Measurements from ENCODE around the gene GRK4.
"Not testable (repeated sequence)": the region's sequence is repeated elsewhere in the genome, so short reads cannot be mapped to it uniquely, and the experiment has no call there.

Gene GRK4

DNA sequence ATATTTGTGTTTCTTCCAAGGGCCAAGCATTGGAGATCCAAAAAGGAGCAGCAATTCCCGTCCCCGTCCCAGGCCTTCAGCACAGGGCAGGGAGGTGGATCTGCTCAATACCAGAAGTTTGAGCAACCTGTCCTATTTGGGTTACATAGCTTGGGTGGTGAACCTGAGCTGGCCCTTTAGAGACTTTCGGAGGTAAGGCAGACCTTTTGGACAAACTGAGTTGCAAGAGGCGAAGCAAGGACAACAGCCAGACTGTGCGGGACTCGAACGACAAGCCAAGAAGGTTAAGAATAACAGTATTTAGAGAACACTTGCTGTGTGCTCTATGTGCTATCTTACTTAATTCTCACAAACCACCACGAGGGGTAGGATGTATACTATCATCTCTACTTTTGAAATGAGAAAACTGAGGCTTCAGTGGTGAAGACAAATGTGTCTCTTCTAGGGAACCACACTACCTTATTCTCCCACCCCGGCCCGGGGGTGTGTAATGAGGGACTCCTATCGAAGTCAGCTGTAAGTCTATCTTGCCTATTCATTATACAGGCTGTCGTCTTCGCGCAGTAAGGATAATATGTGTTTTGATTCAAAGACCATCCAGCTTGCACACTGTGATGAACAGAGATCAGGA, 1.4 kb upstream of the GRK4 start:
- no peak for DNase-seq (ENCODE audit: low read depth)

DNA sequence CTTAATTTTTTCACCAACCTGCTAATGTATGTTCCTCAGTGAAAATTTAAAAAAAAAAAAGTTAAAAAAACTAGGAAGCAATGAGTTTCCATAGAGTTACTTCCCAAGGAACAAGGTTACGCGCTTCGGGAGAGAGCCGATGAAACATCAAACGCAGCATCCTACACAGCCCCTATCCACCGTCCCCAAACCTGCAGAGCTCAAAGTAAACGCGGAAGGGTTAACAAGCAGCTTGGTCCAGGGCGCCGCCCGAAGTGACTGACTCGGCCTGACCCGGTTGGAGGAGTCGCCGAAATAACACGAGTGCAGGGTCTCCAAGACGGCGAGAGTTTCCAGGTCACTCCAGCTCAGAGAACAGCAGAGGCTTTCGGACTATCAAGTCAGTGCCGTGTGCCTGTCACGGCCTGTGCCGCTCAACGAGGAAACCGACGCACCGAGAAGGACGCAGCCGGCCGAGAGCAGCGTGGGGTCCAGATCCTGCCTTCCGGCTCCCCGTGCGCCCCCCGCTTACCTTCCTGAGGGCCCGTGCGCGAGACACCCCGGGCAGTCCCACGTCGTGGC, 677 bp upstream of the GRK4 start:
- no peak for DNase-seq (ENCODE audit: low read depth)

DNA sequence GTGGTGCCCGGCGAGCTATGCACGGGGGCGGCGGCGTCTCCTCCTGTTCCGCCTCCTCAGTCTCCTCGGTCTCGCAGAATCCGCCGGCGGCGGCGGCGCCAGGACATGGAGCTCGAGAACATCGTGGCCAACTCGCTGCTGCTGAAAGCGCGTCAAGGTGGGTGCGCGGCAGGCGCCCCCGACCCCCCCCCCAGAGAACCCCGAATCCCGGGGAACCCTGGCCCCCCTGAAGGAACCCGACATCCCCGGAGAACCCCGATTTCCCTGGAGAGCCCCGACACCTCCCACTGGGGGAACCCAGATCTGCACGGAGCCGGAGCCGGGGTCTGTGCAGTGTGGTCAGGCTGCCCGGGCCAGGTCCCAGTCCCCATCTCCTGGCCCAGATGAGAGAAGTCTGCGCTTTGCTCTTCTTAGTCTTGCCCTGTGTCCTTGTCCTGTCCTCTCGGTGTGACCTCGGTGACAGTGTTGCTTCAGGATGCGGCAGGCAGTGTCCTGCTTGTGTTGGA, 648 bp downstream of the GRK4 start:
- DNase-seq (ENCODE audit: low read depth) = no peak

DNA sequence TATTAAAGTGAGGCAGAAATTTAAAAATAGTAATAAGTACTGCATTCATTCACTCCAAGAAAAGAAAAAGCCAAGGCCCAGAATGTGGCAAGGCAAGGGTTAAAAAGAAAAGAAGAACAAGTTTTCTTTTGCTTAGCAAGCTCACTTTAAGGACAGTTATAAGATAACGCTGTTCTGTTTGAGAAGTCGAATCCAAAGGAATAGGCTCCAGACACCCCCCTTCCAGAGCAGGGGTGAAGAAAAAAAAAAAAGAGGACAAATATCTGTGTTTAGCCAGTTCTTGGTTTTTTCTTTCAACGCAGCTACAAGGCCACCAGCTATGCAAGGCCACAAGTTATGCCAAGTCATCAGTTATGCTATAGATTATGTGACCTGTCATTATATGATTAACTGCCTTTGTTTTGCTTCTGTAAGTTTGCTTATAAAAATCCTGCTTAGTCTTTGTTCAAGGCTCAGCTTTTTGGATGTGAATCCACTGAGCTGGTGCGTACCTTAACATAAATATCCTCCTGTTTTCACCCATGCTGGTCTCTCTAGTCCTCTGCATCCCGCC, 1.4 kb downstream of the GRK4 start:
- DNase-seq (ENCODE audit: low read depth) = no peak

DNA sequence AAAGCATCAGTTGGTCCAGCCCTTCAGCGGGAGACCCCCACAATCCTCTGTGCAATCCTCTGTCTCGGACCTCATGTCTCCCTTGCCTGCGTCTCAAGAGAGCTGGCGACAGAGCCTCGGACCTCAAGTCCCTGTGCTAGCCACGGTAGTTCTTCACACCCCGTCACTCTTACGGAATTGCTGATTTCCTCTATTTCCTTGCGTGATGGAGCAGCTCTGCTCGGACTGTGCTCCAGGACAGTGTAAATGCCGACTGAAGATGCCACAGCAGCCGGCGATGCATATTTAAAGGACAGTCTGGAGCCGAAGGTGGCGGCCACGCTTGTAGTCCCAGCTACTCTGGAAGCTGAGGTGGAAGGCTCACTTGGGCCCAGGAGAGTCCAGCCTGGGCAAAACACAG, 1.9 kb downstream of the GRK4 start:
- no peak for DNase-seq (ENCODE audit: low read depth)

DNA sequence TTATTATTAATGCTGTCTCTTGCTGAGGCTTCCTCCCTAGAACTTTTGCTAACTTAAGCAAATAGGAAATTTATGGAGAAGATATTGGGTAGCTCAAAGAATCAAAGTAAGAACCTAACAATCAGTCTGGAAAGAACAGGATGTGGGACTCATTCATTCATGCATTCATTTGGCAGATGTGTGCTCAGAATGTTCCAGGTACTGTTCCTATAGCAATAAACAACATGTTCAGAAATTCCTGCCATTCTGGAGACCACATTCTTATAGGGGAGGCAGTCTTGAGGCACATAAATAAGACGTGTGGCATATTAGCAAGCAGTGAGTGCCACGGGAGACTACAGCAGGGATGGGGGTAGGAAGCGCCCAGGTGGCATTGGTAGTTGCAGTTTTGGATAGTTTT, 5.0 kb downstream of the GRK4 start:
- DNase-seq (ENCODE audit: low read depth) = no peak

DNA sequence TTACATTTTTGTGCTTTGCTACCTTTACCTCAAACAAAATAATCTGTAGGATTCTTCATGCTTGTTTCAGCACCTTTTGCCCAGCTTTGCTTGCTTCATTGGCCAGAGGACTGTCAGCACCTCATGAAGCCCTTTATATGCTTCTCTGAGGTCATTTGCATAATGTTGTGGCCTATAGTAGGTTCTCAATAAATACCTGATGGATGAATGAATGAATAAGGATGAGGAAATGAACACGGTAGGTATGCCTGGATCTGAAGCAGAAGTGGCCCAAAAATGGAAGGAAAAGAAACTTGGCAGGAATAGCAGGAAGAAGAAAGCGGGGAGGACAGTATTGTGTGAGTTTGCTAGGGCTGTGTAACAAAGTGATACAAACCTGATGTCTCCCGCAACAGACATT, 7.9 kb downstream of the GRK4 start:
- no peak for DNase-seq (ENCODE audit: low read depth)

DNA sequence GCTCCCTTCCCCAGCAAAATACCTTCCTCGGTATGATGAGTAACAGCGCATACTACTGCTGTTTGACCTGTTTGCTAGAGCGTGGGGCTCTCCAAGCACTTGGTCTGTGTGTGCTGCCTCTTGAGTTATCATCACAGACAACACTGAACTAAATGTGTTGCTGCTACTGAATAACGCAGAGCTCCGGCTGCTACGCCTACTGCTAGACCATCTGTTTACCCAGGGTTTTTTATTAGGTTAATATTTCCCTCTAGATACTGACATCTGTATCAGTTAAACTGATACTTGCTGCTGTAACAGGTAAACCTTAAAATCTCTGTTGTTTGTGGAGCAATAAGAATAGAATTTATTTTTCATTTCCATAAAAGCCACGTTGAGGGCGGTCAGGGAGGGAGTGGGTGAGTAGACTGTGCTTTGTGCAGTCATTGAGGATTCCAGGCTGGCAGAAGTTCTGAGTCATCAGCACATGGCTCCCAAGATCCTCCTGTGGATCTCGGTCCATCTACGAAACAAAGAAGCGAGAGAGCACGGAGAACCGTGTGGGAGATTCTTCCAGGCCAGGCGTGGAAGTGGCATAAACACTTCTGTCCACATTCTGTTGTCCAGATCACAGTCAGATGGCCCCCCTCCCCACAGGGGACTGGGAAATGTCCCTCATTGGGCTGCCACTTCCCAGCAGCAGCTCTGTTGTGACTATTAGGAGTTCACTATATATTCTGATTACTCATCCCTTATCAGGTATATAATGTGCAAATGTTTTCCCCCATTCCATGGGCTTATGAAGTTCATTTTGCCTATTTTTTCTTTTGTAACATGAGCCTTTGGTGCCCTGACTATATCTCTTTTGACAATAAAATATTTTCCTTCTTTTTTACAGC, 14.1 kb downstream of the GRK4 start:
- DNase-seq (ENCODE audit: low read depth) = no peak

DNA sequence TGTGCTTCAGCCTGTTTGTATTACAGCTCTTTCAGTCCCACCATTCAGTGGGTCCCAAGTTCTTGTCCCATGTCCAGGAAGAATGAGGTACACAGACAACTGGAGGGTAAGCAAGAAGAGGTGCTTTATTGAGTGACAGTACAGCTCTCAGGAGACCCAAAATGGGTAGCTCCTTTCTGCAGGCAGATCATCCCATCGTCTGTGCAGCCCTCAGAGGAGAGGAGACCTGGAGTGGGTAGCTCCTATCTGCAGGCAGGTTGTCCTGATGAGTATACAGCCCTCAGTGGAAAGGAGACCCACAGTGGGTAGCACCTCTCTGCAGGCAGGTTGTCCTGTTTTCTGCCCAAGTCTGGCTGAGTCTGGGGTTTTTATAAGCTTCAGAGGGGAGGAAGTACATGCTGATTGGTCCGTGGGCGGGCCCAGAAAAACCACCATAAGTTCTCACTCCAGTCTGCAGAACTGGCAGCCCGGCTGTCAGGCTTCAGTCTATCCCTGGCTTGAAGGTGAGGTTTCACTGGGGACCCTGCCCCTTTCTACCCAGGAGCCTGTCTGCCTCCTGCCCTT, 18.0 kb downstream of the GRK4 start:
- DNase-seq (ENCODE audit: low read depth) = no peak

DNA sequence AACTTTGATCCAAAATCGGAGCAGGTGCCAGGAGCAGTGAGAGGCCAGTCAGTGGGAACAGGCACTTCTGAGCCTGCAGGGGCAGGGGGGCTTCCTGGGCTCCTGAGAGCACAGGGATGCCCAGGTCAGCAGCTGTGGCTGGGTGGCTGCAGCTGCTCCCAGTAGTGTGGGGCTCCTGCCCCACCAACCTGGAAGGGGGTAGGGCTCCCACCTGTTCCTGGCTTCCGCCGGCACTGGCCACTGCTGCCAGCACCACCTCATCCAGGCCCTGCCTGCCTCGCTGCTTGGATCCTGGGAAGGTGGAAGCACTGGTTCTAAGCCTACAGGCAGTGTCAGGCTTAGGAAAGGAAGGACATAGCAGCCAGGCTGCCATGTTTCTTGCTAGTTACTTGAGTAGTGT, 18.6 kb downstream of the GRK4 start:
- no peak for DNase-seq (ENCODE audit: low read depth)

DNA sequence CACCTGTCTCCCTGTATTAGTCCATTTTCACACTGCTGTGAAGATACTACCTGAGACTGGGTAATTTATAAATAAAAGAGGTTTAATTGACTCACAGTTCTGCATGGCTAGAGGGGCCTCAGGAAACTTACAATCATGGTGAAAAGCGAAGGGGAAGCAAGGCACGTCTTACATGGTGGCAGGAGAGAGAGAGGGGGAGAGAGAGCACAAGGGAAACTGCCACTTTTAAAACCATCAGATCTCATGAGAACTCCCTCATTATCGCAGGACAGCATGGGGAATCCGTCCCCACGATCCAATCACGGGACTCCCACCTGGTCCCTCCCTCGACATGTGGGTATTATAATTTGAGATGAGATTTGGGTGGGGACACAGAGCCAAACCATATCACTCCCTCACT, 20.3 kb downstream of the GRK4 start:
- not testable (repeated sequence) for DNase-seq (ENCODE audit: low read depth)

DNA sequence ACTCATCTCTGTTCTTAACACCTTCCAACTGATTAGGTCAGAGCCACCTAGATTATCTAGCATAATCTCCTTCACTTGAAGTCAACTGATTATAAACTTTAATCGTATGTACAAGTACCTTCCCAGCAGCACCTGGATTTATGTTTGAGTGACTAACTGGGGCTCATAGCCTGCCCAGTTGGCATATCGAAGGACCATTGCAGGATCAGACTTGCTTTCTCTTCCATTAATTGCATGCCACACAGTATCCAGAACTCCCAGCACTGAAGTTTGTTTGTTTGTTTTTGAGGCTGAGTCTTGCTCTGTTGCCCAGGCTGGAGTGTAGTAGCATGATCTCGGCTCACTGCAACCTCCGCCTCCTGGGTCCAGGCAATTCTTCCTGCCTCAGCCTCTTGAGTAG, 27.9 kb downstream of the GRK4 start:
- no peak for DNase-seq (ENCODE audit: low read depth)

DNA sequence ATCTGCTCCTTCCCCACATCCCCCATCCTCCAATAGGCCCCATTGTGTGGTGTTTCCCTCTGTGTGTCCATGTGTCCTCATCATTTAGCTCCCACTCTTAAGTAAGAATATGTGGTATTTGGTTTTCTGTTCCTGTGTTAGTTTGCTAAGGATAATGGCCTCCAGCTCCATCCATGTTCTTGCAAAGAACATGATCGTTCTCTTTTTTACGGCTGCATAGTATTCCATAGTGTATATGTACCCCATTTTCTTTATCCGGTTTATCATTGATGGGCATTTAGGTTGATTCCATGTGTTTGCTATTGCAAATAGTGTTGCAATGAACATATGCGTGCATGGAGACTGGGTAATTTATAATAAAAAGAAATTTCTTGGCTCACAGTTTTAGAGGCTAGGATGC, 31.5 kb downstream of the GRK4 start:
- no peak for DNase-seq (ENCODE audit: low read depth)

DNA sequence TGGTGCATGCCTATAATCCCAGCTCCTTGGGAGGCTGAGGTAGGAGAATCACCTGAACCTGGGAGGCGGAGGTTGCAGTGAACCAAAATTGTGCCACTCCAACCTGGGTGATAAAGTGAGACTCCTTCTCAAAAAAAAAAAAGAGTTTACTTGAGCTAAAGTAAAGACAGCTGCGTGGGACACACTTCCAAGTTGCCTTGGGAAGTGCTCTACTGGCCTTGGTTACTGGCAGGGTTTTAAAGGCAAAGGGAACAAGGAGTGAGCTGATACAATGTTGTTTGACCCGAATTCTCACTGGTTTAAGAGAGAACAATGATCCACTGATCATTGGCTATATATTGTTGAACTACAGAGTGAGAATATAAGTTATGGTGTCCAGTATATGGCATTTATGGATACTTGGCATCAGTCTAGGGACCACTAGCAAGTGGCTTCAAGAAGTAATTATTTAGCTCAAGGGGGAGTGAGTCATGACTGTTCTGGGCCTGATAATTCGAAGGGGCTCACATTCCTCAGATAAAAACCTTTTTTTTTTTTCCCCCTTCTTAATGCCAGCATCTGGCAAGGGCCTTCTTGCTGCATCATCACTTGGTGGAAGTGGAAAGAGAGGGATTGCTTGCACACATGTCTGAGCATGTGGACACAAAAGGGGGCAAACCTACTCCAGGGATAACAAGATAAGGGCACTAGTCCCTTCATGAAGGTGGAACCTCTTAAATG, 32.3 kb downstream of the GRK4 start:
- DNase-seq (ENCODE audit: low read depth) = no peak

DNA sequence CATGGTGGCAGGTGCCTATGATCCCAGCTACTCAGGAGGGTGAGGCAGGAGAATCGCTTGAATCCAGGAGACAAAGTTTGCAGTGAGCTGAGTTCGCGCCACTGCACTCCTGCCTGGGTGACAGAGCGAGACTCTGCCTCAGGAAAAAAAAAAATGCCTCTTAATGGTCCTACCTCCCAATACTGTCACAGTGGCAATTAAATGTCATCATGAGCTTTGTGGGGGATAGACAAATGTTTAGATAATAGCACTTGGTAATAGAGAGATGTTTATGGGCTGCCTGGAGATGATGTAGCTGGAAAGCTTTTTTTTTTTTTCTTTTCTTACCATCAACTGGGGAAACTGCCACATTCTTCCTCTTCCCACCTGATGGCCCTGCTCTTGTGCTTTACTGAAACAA, 33.0 kb downstream of the GRK4 start:
- DNase-seq (ENCODE audit: low read depth) = no peak

DNA sequence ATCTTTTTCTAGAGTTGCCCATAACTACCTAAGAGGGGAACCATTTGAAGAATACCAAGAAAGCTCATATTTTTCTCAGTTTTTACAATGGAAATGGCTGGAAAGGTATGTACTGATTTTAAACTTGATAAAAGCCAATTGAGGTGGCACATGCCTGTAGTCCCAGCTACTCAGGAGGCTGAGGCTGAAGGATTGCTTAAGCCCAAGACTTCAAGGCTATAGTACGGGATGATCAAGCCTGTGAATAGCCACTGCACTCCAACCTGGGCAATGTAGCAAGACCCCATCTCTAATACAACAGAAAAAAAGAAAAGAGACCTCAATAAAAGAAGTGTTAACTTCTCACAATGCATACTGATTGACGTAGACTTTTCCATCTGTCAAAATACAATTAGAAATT, 44.4 kb downstream of the GRK4 start:
- no peak for DNase-seq (ENCODE audit: low read depth)

DNA sequence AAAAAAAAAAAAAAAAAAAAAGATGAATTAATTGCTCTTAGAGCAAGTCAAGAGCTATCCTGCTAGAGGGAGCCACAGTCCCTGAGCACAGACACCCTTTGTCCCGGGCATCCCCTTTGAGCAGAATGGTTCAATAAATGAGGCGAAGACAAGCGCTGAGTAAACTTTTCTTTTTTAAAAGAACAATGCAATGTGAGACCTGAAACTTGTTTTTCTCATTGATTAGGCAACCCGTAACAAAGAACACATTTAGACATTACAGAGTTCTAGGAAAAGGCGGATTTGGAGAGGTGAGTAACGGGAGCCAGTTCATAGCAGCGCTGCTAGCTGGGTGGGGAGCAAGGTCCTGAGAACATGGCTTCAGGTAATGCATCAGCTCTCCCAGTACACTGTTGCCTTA, 46.1 kb downstream of the GRK4 start:
- DNase-seq (ENCODE audit: low read depth) = no peak

DNA sequence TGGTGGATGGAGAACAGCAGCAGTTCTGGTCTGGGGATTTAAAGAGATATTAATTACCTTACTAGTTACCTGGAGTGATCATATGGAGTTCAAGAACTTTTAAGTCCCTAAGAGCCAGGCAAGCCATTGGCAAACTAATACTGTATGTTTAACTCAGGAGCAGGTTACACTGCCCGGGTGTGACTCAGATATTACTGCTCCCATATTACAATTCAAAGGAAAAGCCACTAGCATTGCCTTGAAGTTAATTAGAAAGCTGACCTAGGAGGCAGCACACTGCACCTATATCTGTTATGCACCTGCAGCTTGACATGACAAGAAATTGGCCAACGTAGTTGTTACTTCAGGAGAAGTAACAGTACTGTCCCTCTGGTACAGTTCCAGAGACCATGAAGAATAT, 47.2 kb downstream of the GRK4 start:
- DNase-seq (ENCODE audit: low read depth) = no peak

DNA sequence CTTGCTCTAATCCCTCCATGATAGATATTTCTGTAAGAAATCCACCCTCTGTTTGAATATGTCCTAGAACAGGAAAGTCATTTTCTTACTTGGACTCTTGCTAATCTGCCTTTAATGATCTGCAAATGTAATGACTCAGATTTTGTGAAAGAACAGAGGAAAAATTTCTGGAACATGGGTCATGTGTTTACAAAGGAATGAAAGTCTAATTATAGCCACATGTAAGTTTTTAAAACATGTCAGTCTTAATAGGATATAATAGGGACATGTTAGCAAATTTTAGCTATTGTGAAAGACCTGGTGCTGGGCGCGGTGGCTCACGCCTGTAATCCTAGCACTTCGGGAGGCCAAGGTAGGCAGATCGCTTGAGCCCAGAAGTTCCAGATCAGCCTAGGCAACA, 47.6 kb downstream of the GRK4 start:
- peak; percentile 50 for DNase-seq (ENCODE audit: low read depth)

DNA sequence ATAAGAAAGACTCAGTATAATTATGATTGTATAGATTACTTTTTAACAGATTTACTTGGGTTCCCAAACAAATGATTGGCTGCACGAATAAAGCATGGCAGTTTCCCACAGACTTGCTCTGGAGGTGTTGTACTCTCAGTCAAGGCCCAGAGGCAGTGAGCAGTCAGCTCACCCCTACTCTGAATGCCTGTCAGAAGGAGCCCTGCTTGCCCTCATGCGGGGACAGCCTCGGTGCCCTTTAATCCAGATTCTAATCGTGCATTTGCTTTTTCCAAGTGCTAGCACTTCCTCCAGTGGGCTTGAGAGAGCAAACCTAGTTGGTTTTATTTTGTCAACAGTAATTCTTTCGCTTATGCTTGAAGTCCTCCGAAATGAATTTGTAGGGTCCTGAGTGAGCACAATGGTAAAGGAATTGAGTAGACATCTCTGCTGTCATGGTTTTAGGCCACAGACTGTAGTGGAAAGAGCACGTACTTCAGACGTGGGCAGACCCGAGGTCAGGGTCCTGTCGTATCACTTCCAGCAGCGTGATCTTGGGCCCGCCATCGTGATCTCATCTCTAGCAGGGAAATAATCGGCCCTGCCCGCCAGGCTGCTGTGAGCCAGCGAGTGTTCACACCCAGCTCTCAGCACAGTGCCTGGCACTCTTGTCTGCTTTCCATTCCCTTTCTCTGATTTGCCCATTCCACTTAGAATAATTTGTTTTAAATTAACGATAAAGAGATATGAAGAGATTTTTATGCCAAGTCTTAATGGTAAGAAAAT, 48.3 kb downstream of the GRK4 start:
- no peak for DNase-seq (ENCODE audit: low read depth)

DNA sequence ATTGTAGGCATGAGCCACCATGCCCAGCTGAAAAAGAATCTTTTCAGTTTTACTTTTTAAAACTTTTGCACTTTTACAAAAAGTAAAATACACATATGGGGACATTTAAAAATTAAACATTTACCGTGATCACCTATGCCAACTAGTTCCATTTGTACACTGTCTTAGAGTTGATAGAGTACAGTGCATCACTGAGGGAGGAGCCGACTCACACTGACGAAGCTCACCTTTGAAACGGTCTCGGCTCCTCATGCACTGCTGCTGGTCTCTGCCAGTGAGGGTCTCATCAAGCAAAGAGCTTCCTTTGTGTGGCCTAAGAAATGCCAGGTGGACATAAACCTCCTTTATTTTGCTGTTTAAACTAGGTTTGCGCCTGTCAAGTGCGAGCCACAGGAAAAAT, 50.0 kb downstream of the GRK4 start:
- DNase-seq (ENCODE audit: low read depth) = no peak
